ENCODE data around the gene SLC40A1.

GRCh38 chr2:189514104-189514503, 66.5 kb downstream of the SLC40A1 start:
- no peak for TF ChIP-seq POLR2A (IDR thresholded peaks at IDR 0.05)
- TF ChIP-seq, protein P1, sequence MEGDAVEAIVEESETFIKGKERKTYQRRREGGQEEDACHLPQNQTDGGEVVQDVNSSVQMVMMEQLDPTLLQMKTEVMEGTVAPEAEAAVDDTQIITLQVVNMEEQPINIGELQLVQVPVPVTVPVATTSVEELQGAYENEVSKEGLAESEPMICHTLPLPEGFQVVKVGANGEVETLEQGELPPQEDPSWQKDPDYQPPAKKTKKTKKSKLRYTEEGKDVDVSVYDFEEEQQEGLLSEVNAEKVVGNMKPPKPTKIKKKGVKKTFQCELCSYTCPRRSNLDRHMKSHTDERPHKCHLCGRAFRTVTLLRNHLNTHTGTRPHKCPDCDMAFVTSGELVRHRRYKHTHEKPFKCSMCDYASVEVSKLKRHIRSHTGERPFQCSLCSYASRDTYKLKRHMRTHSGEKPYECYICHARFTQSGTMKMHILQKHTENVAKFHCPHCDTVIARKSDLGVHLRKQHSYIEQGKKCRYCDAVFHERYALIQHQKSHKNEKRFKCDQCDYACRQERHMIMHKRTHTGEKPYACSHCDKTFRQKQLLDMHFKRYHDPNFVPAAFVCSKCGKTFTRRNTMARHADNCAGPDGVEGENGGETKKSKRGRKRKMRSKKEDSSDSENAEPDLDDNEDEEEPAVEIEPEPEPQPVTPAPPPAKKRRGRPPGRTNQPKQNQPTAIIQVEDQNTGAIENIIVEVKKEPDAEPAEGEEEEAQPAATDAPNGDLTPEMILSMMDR (IDR thresholded peaks at IDR 0.05), result no peak
